ENCODE results near the gene SLC2A14.
"Not testable (repeated sequence)": the region's sequence is repeated elsewhere in the genome, so short reads cannot be mapped to it uniquely, and the experiment has no call there.

- TF ChIP-seq, protein P1, sequence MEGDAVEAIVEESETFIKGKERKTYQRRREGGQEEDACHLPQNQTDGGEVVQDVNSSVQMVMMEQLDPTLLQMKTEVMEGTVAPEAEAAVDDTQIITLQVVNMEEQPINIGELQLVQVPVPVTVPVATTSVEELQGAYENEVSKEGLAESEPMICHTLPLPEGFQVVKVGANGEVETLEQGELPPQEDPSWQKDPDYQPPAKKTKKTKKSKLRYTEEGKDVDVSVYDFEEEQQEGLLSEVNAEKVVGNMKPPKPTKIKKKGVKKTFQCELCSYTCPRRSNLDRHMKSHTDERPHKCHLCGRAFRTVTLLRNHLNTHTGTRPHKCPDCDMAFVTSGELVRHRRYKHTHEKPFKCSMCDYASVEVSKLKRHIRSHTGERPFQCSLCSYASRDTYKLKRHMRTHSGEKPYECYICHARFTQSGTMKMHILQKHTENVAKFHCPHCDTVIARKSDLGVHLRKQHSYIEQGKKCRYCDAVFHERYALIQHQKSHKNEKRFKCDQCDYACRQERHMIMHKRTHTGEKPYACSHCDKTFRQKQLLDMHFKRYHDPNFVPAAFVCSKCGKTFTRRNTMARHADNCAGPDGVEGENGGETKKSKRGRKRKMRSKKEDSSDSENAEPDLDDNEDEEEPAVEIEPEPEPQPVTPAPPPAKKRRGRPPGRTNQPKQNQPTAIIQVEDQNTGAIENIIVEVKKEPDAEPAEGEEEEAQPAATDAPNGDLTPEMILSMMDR (IDR thresholded peaks at IDR 0.05): not testable (repeated sequence)
- TF ChIP-seq POLR2A (IDR thresholded peaks at IDR 0.05): not testable (repeated sequence)
Observed at GRCh38 chr12:7825754-7826153, 47.0 kb downstream of the SLC2A14 start.

Data from body of pancreas (tissue), 4 donors.